ENCODE data around the gene TBX10. TPM values are rescaled to one million over a fixed set of nuclear protein-coding genes. Genes with fewer than 3 reads are reported as not detected.

Gene TBX10
- total and polyA plus RNA-seq, 2 of the 8 experiments (the other 6 are each of a cell fraction or from before 2014, with no cell fraction given) = 0.09 TPM; not detected in 1

DNA sequence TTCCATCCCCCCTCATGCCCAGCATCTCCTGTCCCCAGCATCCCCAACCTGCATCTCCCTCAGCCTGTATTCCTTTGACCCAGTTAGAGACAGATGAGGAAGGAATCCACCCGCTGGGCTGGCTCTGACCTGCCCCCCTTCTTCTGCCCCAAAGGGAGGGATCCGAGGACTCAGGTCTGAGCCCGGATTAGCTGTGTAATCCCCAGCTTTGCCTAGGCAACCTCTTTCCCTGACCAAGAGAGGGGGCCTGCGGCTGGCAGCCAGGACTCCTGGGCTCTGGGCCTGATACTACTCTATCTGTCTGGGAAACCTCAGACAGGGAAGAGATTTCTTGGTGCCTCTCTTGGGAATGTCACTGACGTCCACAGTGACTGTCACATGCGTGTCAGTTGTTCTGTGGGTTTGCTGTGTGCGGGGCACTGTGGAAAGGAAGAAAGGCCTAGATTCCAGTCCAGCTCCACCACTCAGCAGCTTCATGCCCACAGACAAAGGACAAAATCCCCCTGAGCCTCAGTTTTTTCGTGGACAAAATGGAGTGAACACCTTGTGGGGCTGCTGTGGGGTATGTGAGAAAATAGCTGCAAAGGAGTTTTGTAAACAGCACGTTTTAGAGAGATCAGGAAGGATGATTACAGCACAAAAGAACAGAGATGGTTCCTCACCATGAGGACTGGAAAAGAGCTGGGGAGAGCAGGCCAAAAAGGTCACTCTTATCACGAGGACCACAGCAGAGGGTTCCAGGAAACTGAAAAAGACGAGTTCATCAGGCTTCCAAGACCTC lies 34.1 kb downstream of the TBX10 start (continued):
- TF ChIP-seq, protein P1, sequence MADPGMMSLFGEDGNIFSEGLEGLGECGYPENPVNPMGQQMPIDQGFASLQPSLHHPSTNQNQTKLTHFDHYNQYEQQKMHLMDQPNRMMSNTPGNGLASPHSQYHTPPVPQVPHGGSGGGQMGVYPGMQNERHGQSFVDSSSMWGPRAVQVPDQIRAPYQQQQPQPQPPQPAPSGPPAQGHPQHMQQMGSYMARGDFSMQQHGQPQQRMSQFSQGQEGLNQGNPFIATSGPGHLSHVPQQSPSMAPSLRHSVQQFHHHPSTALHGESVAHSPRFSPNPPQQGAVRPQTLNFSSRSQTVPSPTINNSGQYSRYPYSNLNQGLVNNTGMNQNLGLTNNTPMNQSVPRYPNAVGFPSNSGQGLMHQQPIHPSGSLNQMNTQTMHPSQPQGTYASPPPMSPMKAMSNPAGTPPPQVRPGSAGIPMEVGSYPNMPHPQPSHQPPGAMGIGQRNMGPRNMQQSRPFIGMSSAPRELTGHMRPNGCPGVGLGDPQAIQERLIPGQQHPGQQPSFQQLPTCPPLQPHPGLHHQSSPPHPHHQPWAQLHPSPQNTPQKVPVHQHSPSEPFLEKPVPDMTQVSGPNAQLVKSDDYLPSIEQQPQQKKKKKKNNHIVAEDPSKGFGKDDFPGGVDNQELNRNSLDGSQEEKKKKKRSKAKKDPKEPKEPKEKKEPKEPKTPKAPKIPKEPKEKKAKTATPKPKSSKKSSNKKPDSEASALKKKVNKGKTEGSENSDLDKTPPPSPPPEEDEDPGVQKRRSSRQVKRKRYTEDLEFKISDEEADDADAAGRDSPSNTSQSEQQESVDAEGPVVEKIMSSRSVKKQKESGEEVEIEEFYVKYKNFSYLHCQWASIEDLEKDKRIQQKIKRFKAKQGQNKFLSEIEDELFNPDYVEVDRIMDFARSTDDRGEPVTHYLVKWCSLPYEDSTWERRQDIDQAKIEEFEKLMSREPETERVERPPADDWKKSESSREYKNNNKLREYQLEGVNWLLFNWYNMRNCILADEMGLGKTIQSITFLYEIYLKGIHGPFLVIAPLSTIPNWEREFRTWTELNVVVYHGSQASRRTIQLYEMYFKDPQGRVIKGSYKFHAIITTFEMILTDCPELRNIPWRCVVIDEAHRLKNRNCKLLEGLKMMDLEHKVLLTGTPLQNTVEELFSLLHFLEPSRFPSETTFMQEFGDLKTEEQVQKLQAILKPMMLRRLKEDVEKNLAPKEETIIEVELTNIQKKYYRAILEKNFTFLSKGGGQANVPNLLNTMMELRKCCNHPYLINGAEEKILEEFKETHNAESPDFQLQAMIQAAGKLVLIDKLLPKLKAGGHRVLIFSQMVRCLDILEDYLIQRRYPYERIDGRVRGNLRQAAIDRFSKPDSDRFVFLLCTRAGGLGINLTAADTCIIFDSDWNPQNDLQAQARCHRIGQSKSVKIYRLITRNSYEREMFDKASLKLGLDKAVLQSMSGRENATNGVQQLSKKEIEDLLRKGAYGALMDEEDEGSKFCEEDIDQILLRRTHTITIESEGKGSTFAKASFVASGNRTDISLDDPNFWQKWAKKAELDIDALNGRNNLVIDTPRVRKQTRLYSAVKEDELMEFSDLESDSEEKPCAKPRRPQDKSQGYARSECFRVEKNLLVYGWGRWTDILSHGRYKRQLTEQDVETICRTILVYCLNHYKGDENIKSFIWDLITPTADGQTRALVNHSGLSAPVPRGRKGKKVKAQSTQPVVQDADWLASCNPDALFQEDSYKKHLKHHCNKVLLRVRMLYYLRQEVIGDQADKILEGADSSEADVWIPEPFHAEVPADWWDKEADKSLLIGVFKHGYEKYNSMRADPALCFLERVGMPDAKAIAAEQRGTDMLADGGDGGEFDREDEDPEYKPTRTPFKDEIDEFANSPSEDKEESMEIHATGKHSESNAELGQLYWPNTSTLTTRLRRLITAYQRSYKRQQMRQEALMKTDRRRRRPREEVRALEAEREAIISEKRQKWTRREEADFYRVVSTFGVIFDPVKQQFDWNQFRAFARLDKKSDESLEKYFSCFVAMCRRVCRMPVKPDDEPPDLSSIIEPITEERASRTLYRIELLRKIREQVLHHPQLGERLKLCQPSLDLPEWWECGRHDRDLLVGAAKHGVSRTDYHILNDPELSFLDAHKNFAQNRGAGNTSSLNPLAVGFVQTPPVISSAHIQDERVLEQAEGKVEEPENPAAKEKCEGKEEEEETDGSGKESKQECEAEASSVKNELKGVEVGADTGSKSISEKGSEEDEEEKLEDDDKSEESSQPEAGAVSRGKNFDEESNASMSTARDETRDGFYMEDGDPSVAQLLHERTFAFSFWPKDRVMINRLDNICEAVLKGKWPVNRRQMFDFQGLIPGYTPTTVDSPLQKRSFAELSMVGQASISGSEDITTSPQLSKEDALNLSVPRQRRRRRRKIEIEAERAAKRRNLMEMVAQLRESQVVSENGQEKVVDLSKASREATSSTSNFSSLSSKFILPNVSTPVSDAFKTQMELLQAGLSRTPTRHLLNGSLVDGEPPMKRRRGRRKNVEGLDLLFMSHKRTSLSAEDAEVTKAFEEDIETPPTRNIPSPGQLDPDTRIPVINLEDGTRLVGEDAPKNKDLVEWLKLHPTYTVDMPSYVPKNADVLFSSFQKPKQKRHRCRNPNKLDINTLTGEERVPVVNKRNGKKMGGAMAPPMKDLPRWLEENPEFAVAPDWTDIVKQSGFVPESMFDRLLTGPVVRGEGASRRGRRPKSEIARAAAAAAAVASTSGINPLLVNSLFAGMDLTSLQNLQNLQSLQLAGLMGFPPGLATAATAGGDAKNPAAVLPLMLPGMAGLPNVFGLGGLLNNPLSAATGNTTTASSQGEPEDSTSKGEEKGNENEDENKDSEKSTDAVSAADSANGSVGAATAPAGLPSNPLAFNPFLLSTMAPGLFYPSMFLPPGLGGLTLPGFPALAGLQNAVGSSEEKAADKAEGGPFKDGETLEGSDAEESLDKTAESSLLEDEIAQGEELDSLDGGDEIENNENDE (IDR thresholded peaks at IDR 0.05; ENCODE audit: insufficient replicate concordance, low read length) = no peak
- TF ChIP-seq RBBP5 (IDR thresholded peaks at IDR 0.05; ENCODE audit: borderline replicate concordance, low read depth, low read length) (no peak), GTF2F1 (IDR thresholded peaks at IDR 0.05; ENCODE audit: borderline replicate concordance, low read depth, low read length) (no peak), RNF2 (IDR thresholded peaks at IDR 0.05; ENCODE audit: borderline replicate concordance, low read depth, low read length, missing control alignments, poor library complexity, severe bottlenecking) (no peak)
